MM.1S (cell line): ENCODE results near the gene NEGR1.

ENCODE experiments used
- DNase-seq: peaks from one replicate; pipeline ENCODE4 v3.0.0-alpha.2; 2015
- H2AFZ ChIP-seq: fragments of 300-600 bp; sonication (generic); 2 replicates; pipeline ENCODE4 v1.6.0; 2016; ENCODE audit warnings: antibody characterized with exemption, low read length
- H3F3A ChIP-seq: fragments of 300-600 bp; sonication (generic); 2 replicates; pipeline ENCODE4 v1.6.1; 2016; ENCODE audit warnings: mild to moderate bottlenecking, antibody characterized with exemption, low read length, moderate library complexity, mixed read lengths; ENCODE audit not compliant: insufficient read depth
- H3K27ac ChIP-seq: fragments of 300-600 bp; sonication (generic); 2 replicates; pipeline ENCODE4 v1.5.1; 2016; ENCODE audit warnings: mild to moderate bottlenecking, low read length
- H3K27me3 ChIP-seq: fragments of 300-600 bp; sonication (generic); replicated peaks from 2 replicates; pipeline ENCODE4 v1.6.0; 2016; ENCODE audit warnings: low read length; ENCODE audit not compliant: insufficient read depth
- H3K36me3 ChIP-seq: fragments of 300-600 bp; sonication (generic); replicated peaks from 2 replicates; pipeline ENCODE4 v1.6.1; 2016; ENCODE audit warnings: mild to moderate bottlenecking, low read length, mixed read lengths; ENCODE audit not compliant: insufficient read depth
- H3K4me1 ChIP-seq: fragments of 300-600 bp; sonication (generic); 2 replicates; pipeline ENCODE4 v1.6.1; 2016; ENCODE audit warnings: low read length, mixed read lengths
- H3K4me2 ChIP-seq: fragments of 300-600 bp; sonication (generic); 2 replicates; pipeline ENCODE4 v1.6.0; 2016; ENCODE audit warnings: low read depth, low read length
- H3K4me3 ChIP-seq: fragments of 300-600 bp; sonication (generic); 2 replicates; pipeline ENCODE4 v1.5.1; 2016; ENCODE audit warnings: low read length, mixed read lengths
- H3K79me2 ChIP-seq: fragments of 300-600 bp; sonication (generic); 2 replicates; pipeline ENCODE4 v1.6.1; 2016; ENCODE audit warnings: mixed run types, low read length, mixed read lengths
- H3K9ac ChIP-seq: fragments of 300-600 bp; sonication (generic); 2 replicates; pipeline ENCODE4 v1.6.1; 2016; ENCODE audit warnings: low read length, mixed read lengths
- H3K9me2 ChIP-seq: fragments of 300-600 bp; sonication (generic); replicated peaks from 2 replicates; pipeline ENCODE4 v1.6.1; 2016; ENCODE audit warnings: mild to moderate bottlenecking, low read length, mixed read lengths; ENCODE audit not compliant: insufficient read depth
- H3K9me3 ChIP-seq: fragments of 300-600 bp; sonication (generic); replicated peaks from 2 replicates; pipeline ENCODE4 v1.6.1; 2016; ENCODE audit warnings: mild to moderate bottlenecking, low read length, mixed read lengths; ENCODE audit not compliant: insufficient read depth
- H4K20me1 ChIP-seq: fragments of 300-600 bp; sonication (generic); 2 replicates; pipeline ENCODE4 v1.6.1; 2016; ENCODE audit warnings: mild to moderate bottlenecking, low read length, moderate library complexity, mixed read lengths; ENCODE audit not compliant: insufficient read depth
- EZH2 ChIP-seq: fragments of 300-600 bp; sonication (generic); optimal IDR thresholded peaks from 2 replicates; pipeline ENCODE3; 2017; ENCODE audit warnings: low read depth, mild to moderate bottlenecking, antibody characterized with exemption, low read length, mixed read lengths
- EZH2phosphoT487 ChIP-seq: fragments of 300-600 bp; sonication (generic); IDR thresholded peaks from 2 replicates; pipeline ENCODE4 v1.6.1; 2018; ENCODE audit warnings: antibody characterized with exemption, low read length
- TF ChIP-seq, protein P1 (sequence below): fragments of 300-600 bp; sonication (generic); IDR thresholded peaks from 2 replicates; pipeline ENCODE4 v1.5.1; 2016; ENCODE audit warnings: antibody characterized with exemption, low read length, mixed read lengths

The NEGR1 gene

DNA sequence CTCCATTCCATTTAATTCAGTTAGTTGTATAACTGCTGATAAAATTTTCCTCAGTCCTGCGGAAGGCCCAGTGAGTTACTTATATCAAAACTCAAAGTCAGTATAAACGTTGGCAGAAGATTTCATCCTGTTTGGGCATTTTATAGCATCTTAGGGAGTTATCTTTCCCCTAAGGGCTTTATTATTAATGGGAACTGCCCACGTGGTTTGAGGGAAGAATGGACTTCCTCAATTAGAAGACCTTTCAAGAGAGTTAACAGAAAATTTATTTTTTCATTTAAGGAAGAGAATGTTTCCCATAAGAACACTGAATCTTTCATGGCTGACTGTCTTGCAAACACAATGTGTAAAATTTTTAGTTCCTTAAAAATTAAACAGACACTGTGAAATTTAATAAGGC is 400.1 kb downstream of the NEGR1 start:
- H3K9ac ChIP-seq, result no peak overlapping the region
- TF ChIP-seq, protein P1, sequence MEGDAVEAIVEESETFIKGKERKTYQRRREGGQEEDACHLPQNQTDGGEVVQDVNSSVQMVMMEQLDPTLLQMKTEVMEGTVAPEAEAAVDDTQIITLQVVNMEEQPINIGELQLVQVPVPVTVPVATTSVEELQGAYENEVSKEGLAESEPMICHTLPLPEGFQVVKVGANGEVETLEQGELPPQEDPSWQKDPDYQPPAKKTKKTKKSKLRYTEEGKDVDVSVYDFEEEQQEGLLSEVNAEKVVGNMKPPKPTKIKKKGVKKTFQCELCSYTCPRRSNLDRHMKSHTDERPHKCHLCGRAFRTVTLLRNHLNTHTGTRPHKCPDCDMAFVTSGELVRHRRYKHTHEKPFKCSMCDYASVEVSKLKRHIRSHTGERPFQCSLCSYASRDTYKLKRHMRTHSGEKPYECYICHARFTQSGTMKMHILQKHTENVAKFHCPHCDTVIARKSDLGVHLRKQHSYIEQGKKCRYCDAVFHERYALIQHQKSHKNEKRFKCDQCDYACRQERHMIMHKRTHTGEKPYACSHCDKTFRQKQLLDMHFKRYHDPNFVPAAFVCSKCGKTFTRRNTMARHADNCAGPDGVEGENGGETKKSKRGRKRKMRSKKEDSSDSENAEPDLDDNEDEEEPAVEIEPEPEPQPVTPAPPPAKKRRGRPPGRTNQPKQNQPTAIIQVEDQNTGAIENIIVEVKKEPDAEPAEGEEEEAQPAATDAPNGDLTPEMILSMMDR, result no peak
- TF ChIP-seq EZH2, result no peak
- TF ChIP-seq EZH2phosphoT487, result no peak
- no peaks in the 10 kb centered on the region for H4K20me1 ChIP-seq
- H3K79me2 ChIP-seq, result no peaks in the 10 kb centered on the region
- no peaks in the 10 kb centered on the region for H3K27me3 ChIP-seq
- no peaks in the 10 kb centered on the region for H3K9me2 ChIP-seq
- peaks cover 34% of the 10 kb centered on the region for H3K4me1 ChIP-seq
- H3K27ac ChIP-seq, result peak overlapping the region; percentile 43; the same call in 1 of the 2 replicates
- peak overlapping the region; percentile 33; the same call in 1 of the 2 replicates for H3K4me2 ChIP-seq
- no peak for DNase-seq
- H2AFZ ChIP-seq, result no peak overlapping the region
- H3F3A ChIP-seq, result no peaks in the 10 kb centered on the region
- H3K36me3 ChIP-seq, result no peaks in the 10 kb centered on the region
- H3K9me3 ChIP-seq, result no peaks in the 10 kb centered on the region
- H3K4me3 ChIP-seq, result no peak overlapping the region

DNA sequence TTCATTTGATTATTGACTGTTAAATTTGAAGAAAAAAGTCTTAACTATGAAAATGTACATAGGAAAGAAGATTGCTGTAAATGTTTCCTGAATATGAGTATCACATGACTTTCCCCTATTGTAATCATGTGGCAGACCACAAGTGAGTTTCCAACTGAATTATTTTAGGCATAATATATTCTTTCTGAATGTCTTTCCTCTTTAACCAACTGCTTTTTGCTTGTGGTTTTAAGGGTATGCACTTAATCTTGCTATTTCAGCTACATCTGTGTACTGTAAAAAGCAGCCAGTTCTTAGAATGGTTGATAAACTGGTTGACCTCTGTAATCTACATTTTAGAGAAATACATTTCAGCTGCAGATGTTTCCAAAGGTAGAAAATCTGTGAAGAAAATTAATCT is 400.7 kb downstream of the NEGR1 start:
- no peak overlapping the region for H2AFZ ChIP-seq
- H3K4me2 ChIP-seq, result peak overlapping the region; percentile 33; the same call in 1 of the 2 replicates
- peak; percentile 77 for DNase-seq
- H3K36me3 ChIP-seq, result no peaks in the 10 kb centered on the region
- H4K20me1 ChIP-seq, result no peaks in the 10 kb centered on the region
- H3K79me2 ChIP-seq, result no peaks in the 10 kb centered on the region
- H3K4me3 ChIP-seq, result no peak overlapping the region
- H3K27me3 ChIP-seq, result no peaks in the 10 kb centered on the region
- H3F3A ChIP-seq, result no peaks in the 10 kb centered on the region
- no peaks in the 10 kb centered on the region for H3K9me2 ChIP-seq
- peak overlapping the region; percentile 43; the same call in 1 of the 2 replicates for H3K27ac ChIP-seq
- TF ChIP-seq EZH2, result no peak
- TF ChIP-seq, protein P1, result no peak
- TF ChIP-seq EZH2phosphoT487, result no peak
- peaks cover 34% of the 10 kb centered on the region for H3K4me1 ChIP-seq
- H3K9me3 ChIP-seq, result no peaks in the 10 kb centered on the region
- H3K9ac ChIP-seq, result no peak overlapping the region

DNA sequence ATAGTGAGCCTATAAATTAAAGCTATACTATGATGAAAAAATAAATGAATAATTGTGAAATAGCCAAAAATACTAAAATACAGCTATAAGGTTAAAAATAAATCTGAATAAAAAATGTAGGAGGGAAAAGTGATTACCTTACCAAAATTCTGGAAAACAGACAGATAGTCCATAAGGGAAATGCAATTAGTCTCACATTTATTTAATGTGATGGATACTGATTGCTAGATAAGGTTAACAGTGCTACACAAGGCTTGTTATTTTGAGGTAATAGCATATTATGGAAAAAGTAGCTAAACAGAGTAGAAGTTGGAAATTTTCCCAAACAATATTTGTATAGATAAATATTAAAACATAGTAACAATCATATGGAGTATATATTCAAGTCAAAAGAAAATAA is 413.0 kb downstream of the NEGR1 start:
- no peak overlapping the region for H3K9ac ChIP-seq
- TF ChIP-seq, protein P1, result no peak
- TF ChIP-seq EZH2 (no peak), EZH2phosphoT487 (no peak)
- H3K4me2 ChIP-seq, result no peak overlapping the region

More for the DNA sequence above, 413.0 kb downstream of the NEGR1 start:
- no peak overlapping the region for H2AFZ ChIP-seq
- H3K27ac ChIP-seq, result no peak overlapping the region
- no peaks in the 10 kb centered on the region for H3K79me2 ChIP-seq
- H3K27me3 ChIP-seq, result no peaks in the 10 kb centered on the region
- DNase-seq, result no peak
- H3K9me2 ChIP-seq, result no peaks in the 10 kb centered on the region
- no peak overlapping the region for H3K4me3 ChIP-seq
- H3K36me3 ChIP-seq, result no peaks in the 10 kb centered on the region
- no peaks in the 10 kb centered on the region for H3K9me3 ChIP-seq
- no peaks in the 10 kb centered on the region for H4K20me1 ChIP-seq
- H3F3A ChIP-seq, result no peaks in the 10 kb centered on the region
- no peaks in the 10 kb centered on the region for H3K4me1 ChIP-seq
